Measurements from ENCODE around the gene SDK1. TPM values are rescaled to one million over a fixed set of nuclear protein-coding genes. Genes with fewer than 3 reads are reported as not detected.

Gene SDK1
- total RNA-seq, 1 donor from 2014 or later: 0.48 TPM

GRCh38 chr7:3964980-3965606 is 664.0 kb downstream of the SDK1 start:
- H3K27ac Mint-ChIP-seq: no peak overlapping the region
- DNase-seq (ENCODE audit: low spot score): no peak
- H3K9me3 Mint-ChIP-seq: no peaks in the 10 kb centered on the region
- no peaks in the 10 kb centered on the region for H3K27me3 Mint-ChIP-seq (ENCODE audit: low read depth)
- intact Hi-C loops (cut with micrococcal nuclease): no loop called here
- no peaks in the 10 kb centered on the region for H3K4me1 Mint-ChIP-seq (ENCODE audit: low read depth)
- no peak overlapping the region for H3K4me3 Mint-ChIP-seq (ENCODE audit: low read depth)
- H3K36me3 Mint-ChIP-seq (ENCODE audit: low read depth): no peaks in the 10 kb centered on the region

- intact Hi-C loops (cut with micrococcal nuclease): no loop called here
- no peaks in the 10 kb centered on the region for H3K36me3 Mint-ChIP-seq (ENCODE audit: low read depth)
- H3K27me3 Mint-ChIP-seq (ENCODE audit: low read depth): no peaks in the 10 kb centered on the region
Observed at GRCh38 chr7:3965794-3966395, 664.8 kb downstream of the SDK1 start.

DNA sequence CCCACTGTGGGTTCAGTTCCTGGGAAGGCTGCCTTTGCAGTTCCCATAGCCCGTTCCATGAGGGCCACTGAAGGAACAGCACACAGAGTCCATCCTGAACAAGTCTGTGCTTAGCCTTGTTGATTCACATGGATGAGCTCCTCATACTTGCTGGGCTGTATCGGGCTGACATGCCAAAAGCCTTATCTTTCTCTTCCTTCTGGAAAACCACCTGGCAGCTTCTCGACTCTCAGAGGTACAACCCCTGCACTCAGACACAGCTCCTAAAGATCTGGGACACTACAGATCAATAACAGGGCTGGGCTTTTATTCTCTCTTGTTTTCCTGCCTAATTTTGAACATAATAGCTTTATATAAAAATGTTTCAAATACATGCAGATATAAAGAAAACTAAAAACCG is 667.2 kb downstream of the SDK1 start:
- no peaks in the 10 kb centered on the region for H3K27me3 Mint-ChIP-seq (ENCODE audit: low read depth)
- no peaks in the 10 kb centered on the region for H3K36me3 Mint-ChIP-seq (ENCODE audit: low read depth)
- H3K9me3 Mint-ChIP-seq: no peaks in the 10 kb centered on the region
- no peak overlapping the region for H3K27ac Mint-ChIP-seq
- H3K4me1 Mint-ChIP-seq (ENCODE audit: low read depth): no peaks in the 10 kb centered on the region
- no peak for DNase-seq (ENCODE audit: low spot score)
- H3K4me3 Mint-ChIP-seq (ENCODE audit: low read depth): no peak overlapping the region
- intact Hi-C loops (cut with micrococcal nuclease): no loop called here

More at GRCh38 chr7:3965794-3966395, 664.8 kb downstream of the SDK1 start:
- H3K27ac Mint-ChIP-seq: no peak overlapping the region
- H3K4me3 Mint-ChIP-seq (ENCODE audit: low read depth): no peak overlapping the region
- no peaks in the 10 kb centered on the region for H3K9me3 Mint-ChIP-seq
- H3K4me1 Mint-ChIP-seq (ENCODE audit: low read depth): no peaks in the 10 kb centered on the region
- no peak for DNase-seq (ENCODE audit: low spot score)

GRCh38 chr7:3969286-3969685 is 668.2 kb downstream of the SDK1 start:
- no peaks in the 10 kb centered on the region for H3K36me3 Mint-ChIP-seq (ENCODE audit: low read depth)
- H3K27me3 Mint-ChIP-seq (ENCODE audit: low read depth): no peaks in the 10 kb centered on the region
- no peak for DNase-seq (ENCODE audit: low spot score)
- no peaks in the 10 kb centered on the region for H3K4me1 Mint-ChIP-seq (ENCODE audit: low read depth)
- intact Hi-C loops (cut with micrococcal nuclease): no loop called here
- H3K9me3 Mint-ChIP-seq: no peaks in the 10 kb centered on the region
- no peak overlapping the region for H3K27ac Mint-ChIP-seq
- H3K4me3 Mint-ChIP-seq (ENCODE audit: low read depth): no peak overlapping the region

GRCh38 chr7:3971323-3971722 is 670.3 kb downstream of the SDK1 start:
- Mint-ChIP-seq H3K27me3 (ENCODE audit: low read depth) (no peaks in the 10 kb centered on the region), H3K36me3 (ENCODE audit: low read depth) (no peaks in the 10 kb centered on the region), H3K9me3 (no peaks in the 10 kb centered on the region), H3K4me3 (ENCODE audit: low read depth) (no peak overlapping the region), H3K27ac (no peak overlapping the region), H3K4me1 (ENCODE audit: low read depth) (no peaks in the 10 kb centered on the region)
- no peak for DNase-seq (ENCODE audit: low spot score)
- intact Hi-C loops (cut with micrococcal nuclease): no loop called here

DNA sequence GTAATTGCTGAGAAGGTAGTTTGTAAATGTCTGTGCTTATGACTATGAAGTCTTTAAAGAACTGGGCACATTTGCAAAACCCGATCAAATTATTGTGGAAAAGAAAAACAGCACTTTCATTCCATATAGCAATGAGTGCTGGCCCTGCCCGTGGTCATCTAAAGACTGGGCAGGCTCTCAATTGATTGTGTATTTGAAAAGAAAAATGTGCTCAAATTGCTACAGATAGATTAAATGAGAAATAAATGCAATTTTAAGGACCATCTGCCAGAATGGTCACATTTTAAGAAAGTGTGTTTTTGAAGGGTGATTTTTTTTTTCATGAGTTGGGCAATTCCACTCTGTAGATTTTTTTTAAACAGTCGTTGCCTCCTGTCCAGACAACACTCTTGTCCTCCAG is 672.2 kb downstream of the SDK1 start:
- intact Hi-C loops (cut with micrococcal nuclease): no loop called here

GRCh38 chr7:3974329-3974728 is 673.3 kb downstream of the SDK1 start:
- H3K9me3 Mint-ChIP-seq: no peaks in the 10 kb centered on the region
- intact Hi-C loops (cut with micrococcal nuclease): no loop called here

More for the DNA sequence above, 672.2 kb downstream of the SDK1 start:
- DNase-seq (ENCODE audit: low spot score): no peak
- Mint-ChIP-seq H3K27ac (no peak overlapping the region), H3K36me3 (ENCODE audit: low read depth) (no peaks in the 10 kb centered on the region), H3K4me1 (ENCODE audit: low read depth) (no peaks in the 10 kb centered on the region), H3K9me3 (no peaks in the 10 kb centered on the region), H3K4me3 (ENCODE audit: low read depth) (no peak overlapping the region), H3K27me3 (ENCODE audit: low read depth) (no peaks in the 10 kb centered on the region)

DNA sequence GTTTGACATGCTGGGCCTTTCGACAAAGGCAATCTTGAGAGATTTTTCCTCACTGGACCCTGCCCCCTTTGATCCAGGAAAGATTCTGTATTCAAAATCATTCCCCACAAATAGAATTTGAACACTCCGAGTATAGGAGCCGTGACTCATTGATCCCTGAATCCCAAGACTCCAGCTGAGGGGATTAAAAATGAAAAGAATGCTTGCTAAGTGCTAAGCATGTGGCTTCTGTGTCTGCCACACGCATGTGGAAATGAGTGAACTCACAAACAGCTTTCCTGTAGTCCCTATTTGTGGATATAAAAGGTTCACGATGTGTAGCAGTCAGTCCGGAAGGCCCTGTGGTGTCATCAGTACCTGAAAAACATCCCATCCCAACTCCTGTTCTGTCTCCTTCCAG is 674.3 kb downstream of the SDK1 start:
- Mint-ChIP-seq H3K4me3 (ENCODE audit: low read depth) (no peak overlapping the region), H3K36me3 (ENCODE audit: low read depth) (no peaks in the 10 kb centered on the region), H3K9me3 (no peaks in the 10 kb centered on the region), H3K4me1 (ENCODE audit: low read depth) (no peaks in the 10 kb centered on the region), H3K27ac (no peak overlapping the region), H3K27me3 (ENCODE audit: low read depth) (no peaks in the 10 kb centered on the region)
- no peak for DNase-seq (ENCODE audit: low spot score)
- intact Hi-C loops (cut with micrococcal nuclease): no loop called here

More at GRCh38 chr7:3974329-3974728, 673.3 kb downstream of the SDK1 start:
- no peaks in the 10 kb centered on the region for H3K27me3 Mint-ChIP-seq (ENCODE audit: low read depth)
- H3K4me1 Mint-ChIP-seq (ENCODE audit: low read depth): no peaks in the 10 kb centered on the region
- no peak overlapping the region for H3K4me3 Mint-ChIP-seq (ENCODE audit: low read depth)
- no peaks in the 10 kb centered on the region for H3K36me3 Mint-ChIP-seq (ENCODE audit: low read depth)
- DNase-seq (ENCODE audit: low spot score): no peak
- no peak overlapping the region for H3K27ac Mint-ChIP-seq

GRCh38 chr7:3977391-3977790 is 676.3 kb downstream of the SDK1 start:
- no peaks in the 10 kb centered on the region for H3K36me3 Mint-ChIP-seq (ENCODE audit: low read depth)
- no peak overlapping the region for H3K4me3 Mint-ChIP-seq (ENCODE audit: low read depth)
- no peaks in the 10 kb centered on the region for H3K4me1 Mint-ChIP-seq (ENCODE audit: low read depth)
- H3K27ac Mint-ChIP-seq: no peak overlapping the region
- no peaks in the 10 kb centered on the region for H3K27me3 Mint-ChIP-seq (ENCODE audit: low read depth)
- no peaks in the 10 kb centered on the region for H3K9me3 Mint-ChIP-seq
- no peak for DNase-seq (ENCODE audit: low spot score)
- intact Hi-C loops (cut with micrococcal nuclease): no loop called here

DNA sequence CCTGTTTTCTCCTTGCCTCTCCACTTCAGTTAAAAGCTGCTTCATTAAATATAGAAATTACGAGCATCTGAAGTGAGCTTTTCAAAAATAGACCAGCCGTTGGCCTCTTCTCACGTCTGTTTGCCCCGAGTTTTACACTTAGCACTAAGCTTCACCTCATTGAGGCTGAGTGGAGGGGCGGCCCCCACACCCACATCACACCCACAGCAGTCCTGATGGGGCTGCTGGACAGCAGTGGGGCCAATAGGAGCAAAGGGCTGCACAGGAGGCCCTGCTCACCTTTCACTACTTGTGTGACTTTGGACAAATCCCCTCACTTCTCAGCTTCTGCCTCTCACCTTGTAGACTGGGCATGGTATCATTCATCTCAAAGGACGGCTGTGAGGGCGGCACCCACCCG is 677.8 kb downstream of the SDK1 start:
- H3K4me1 Mint-ChIP-seq (ENCODE audit: low read depth): no peaks in the 10 kb centered on the region
- no peak overlapping the region for H3K4me3 Mint-ChIP-seq (ENCODE audit: low read depth)
- no peak for DNase-seq (ENCODE audit: low spot score)
- no peaks in the 10 kb centered on the region for H3K27me3 Mint-ChIP-seq (ENCODE audit: low read depth)
- no peaks in the 10 kb centered on the region for H3K9me3 Mint-ChIP-seq
- no peak overlapping the region for H3K27ac Mint-ChIP-seq
- intact Hi-C loops (cut with micrococcal nuclease): no loop called here
- no peaks in the 10 kb centered on the region for H3K36me3 Mint-ChIP-seq (ENCODE audit: low read depth)

- H3K27ac Mint-ChIP-seq: no peak overlapping the region
- no peaks in the 10 kb centered on the region for H3K36me3 Mint-ChIP-seq (ENCODE audit: low read depth)
- DNase-seq (ENCODE audit: low spot score): no peak
- no peak overlapping the region for H3K4me3 Mint-ChIP-seq (ENCODE audit: low read depth)
- no peaks in the 10 kb centered on the region for H3K4me1 Mint-ChIP-seq (ENCODE audit: low read depth)
- H3K9me3 Mint-ChIP-seq: no peaks in the 10 kb centered on the region
- intact Hi-C loops (cut with micrococcal nuclease): no loop called here
- H3K27me3 Mint-ChIP-seq (ENCODE audit: low read depth): no peaks in the 10 kb centered on the region
Observed at GRCh38 chr7:3979611-3980299, 678.7 kb downstream of the SDK1 start.

- no peak for DNase-seq (ENCODE audit: low spot score)
- H3K27me3 Mint-ChIP-seq (ENCODE audit: low read depth): no peaks in the 10 kb centered on the region
- H3K9me3 Mint-ChIP-seq: no peaks in the 10 kb centered on the region
- H3K27ac Mint-ChIP-seq: no peak overlapping the region
- H3K4me1 Mint-ChIP-seq (ENCODE audit: low read depth): no peaks in the 10 kb centered on the region
- H3K36me3 Mint-ChIP-seq (ENCODE audit: low read depth): no peaks in the 10 kb centered on the region
- no peak overlapping the region for H3K4me3 Mint-ChIP-seq (ENCODE audit: low read depth)
- intact Hi-C loops (cut with micrococcal nuclease): no loop called here
Observed at GRCh38 chr7:3980300-3980643, 679.2 kb downstream of the SDK1 start.

DNA sequence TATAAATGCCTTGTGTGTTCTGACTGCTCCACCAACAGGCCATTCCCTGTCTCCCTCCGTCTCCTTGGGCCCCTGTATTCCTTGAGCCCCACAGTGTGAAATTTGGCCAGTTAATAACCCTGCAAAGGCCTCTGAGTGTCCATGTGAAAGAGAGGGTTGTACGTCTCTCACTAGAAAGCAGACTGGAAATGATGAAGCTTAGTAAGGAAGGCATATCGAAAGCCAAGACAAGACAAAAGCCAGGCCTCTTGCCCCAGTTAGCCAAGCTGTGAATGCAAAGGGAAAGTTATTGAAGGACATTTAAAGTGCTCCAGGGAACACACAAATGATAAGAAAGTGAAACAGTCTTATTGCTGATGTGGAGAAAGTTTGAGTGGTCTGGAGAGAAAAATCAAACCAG is 680.2 kb downstream of the SDK1 start:
- intact Hi-C loops (cut with micrococcal nuclease): no loop called here
- no peaks in the 10 kb centered on the region for H3K36me3 Mint-ChIP-seq (ENCODE audit: low read depth)
- no peak overlapping the region for H3K27ac Mint-ChIP-seq
- no peak overlapping the region for H3K4me3 Mint-ChIP-seq (ENCODE audit: low read depth)
- H3K27me3 Mint-ChIP-seq (ENCODE audit: low read depth): no peaks in the 10 kb centered on the region
- H3K9me3 Mint-ChIP-seq: no peaks in the 10 kb centered on the region
- DNase-seq (ENCODE audit: low spot score): no peak
- H3K4me1 Mint-ChIP-seq (ENCODE audit: low read depth): no peaks in the 10 kb centered on the region
